ENCODE results near the gene ITPR1. TPM values are rescaled to one million over a fixed set of nuclear protein-coding genes. Genes with fewer than 3 reads are reported as not detected.

The ITPR1 gene
- total RNA-seq, 1 donor from 2014 or later: 6.7 TPM

DNA sequence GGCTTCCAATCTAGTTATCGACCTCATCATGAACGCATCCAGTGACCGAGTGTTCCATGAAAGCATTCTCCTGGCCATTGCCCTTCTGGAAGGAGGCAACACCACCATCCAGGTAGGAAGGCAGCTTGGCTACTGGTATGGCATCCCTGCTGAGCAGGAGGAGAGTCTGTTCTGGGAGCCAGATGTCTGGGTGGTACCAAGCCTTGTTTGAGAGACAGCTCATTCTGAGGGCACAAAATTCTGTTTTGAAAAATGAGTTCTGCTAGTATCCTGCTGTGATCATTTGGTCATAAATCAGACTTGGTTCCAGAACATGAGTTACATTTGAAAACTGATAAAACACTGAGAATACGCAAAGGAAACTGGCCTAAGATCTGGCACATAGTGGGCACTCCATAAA lies 242.1 kb downstream of the ITPR1 start:
- H3K9ac ChIP-seq (ENCODE audit: low read length): no peak overlapping the region
- no peak overlapping the region for H3K4me3 ChIP-seq (ENCODE audit: insufficient read depth, low read depth, low read length)
- Mint-ChIP-seq H3K9me3 (ENCODE audit: unreplicated experiment) (peaks cover 3% of the 10 kb centered on the region), H3K4me3 (ENCODE audit: unreplicated experiment) (no peak overlapping the region), H3K27me3 (ENCODE audit: low read depth, unreplicated experiment) (no peaks in the 10 kb centered on the region), H3K27ac (ENCODE audit: unreplicated experiment) (no peak overlapping the region), H3K4me1 (ENCODE audit: low read depth, unreplicated experiment) (peaks cover 30% of the 10 kb centered on the region), H3K36me3 (ENCODE audit: low read depth, unreplicated experiment) (peaks cover 2% of the 10 kb centered on the region)
- H3K36me3 ChIP-seq (ENCODE audit: insufficient read depth, low read length): no peaks in the 10 kb centered on the region
- no peaks in the 10 kb centered on the region for H3K9me3 ChIP-seq (ENCODE audit: insufficient read depth, low read depth, low read length)
- no peak overlapping the region for H3K4me2 ChIP-seq (ENCODE audit: low read length)
- FAIRE-seq (no peak), DNase-seq (ENCODE audit: low read depth) (no peak)
- TF ChIP-seq, protein P1, sequence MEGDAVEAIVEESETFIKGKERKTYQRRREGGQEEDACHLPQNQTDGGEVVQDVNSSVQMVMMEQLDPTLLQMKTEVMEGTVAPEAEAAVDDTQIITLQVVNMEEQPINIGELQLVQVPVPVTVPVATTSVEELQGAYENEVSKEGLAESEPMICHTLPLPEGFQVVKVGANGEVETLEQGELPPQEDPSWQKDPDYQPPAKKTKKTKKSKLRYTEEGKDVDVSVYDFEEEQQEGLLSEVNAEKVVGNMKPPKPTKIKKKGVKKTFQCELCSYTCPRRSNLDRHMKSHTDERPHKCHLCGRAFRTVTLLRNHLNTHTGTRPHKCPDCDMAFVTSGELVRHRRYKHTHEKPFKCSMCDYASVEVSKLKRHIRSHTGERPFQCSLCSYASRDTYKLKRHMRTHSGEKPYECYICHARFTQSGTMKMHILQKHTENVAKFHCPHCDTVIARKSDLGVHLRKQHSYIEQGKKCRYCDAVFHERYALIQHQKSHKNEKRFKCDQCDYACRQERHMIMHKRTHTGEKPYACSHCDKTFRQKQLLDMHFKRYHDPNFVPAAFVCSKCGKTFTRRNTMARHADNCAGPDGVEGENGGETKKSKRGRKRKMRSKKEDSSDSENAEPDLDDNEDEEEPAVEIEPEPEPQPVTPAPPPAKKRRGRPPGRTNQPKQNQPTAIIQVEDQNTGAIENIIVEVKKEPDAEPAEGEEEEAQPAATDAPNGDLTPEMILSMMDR (IDR thresholded peaks at IDR 0.05; ENCODE audit: insufficient read depth, low read depth, low read length): no peak
- TF ChIP-seq EZH2 (IDR thresholded peaks at IDR 0.05; ENCODE audit: insufficient read depth, low read length): no peak
- H3K27me3 ChIP-seq (ENCODE audit: insufficient read depth, low read length): no peaks in the 10 kb centered on the region
- H4K20me1 ChIP-seq (ENCODE audit: insufficient read depth, low read length): no peaks in the 10 kb centered on the region
- H2AFZ ChIP-seq (ENCODE audit: low read depth, low read length): no peak overlapping the region
- H3K4me1 ChIP-seq (ENCODE audit: insufficient read depth, low read length): peaks cover 6% of the 10 kb centered on the region
- H3K27ac ChIP-seq (ENCODE audit: low read depth, low read length): no peak overlapping the region
- H3K79me2 ChIP-seq (ENCODE audit: insufficient read depth, low read length): no peaks in the 10 kb centered on the region

DNA sequence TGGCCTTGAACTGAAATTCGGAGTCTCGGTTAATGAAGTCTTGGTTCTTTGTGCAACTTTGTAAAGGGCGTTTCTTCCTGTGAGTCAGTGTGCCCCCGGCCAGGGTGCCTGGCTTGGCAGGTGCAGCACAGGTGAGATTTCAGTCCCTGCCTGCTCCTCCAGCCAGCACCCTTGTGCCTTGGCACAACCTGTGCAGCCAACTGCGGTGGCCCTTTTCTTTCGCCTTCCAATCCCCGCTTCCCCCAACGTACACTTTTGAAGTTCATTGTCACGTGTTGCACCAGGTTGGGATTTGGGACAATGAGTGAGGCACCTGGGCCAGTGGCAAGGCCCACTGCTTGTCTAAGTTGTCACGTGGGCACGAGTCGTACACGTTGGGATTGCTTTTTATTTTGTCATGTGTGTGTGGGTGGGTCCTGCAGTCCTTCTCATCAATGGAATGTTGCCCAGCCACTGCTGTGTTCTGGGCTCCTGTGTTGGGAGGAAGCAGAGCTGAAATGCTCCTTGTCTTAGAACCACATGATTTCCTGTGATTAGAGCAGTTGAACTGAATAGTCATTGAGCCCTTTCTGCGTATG lies 243.2 kb downstream of the ITPR1 start:
- no peak overlapping the region for H3K27ac ChIP-seq (ENCODE audit: low read depth, low read length)
- H3K9ac ChIP-seq (ENCODE audit: low read length): no peak overlapping the region
- no peaks in the 10 kb centered on the region for H3K27me3 ChIP-seq (ENCODE audit: insufficient read depth, low read length)
- TF ChIP-seq, protein P1 (IDR thresholded peaks at IDR 0.05; ENCODE audit: insufficient read depth, low read depth, low read length): no peak
- TF ChIP-seq EZH2 (IDR thresholded peaks at IDR 0.05; ENCODE audit: insufficient read depth, low read length): no peak
- H4K20me1 ChIP-seq (ENCODE audit: insufficient read depth, low read length): no peaks in the 10 kb centered on the region
- H3K4me1 Mint-ChIP-seq (ENCODE audit: low read depth, unreplicated experiment): peaks cover 29% of the 10 kb centered on the region
- no peaks in the 10 kb centered on the region for H3K79me2 ChIP-seq (ENCODE audit: insufficient read depth, low read length)
- no peaks in the 10 kb centered on the region for H3K27me3 Mint-ChIP-seq (ENCODE audit: low read depth, unreplicated experiment)
- H2AFZ ChIP-seq (ENCODE audit: low read depth, low read length): no peak overlapping the region
- no peaks in the 10 kb centered on the region for H3K36me3 ChIP-seq (ENCODE audit: insufficient read depth, low read length)
- peaks cover 3% of the 10 kb centered on the region for H3K9me3 Mint-ChIP-seq (ENCODE audit: unreplicated experiment)
- no peaks in the 10 kb centered on the region for H3K9me3 ChIP-seq (ENCODE audit: insufficient read depth, low read depth, low read length)
- DNase-seq (ENCODE audit: low read depth) (peak; percentile 53), FAIRE-seq (no peak)
- H3K36me3 Mint-ChIP-seq (ENCODE audit: low read depth, unreplicated experiment): peaks cover 2% of the 10 kb centered on the region
- H3K27ac Mint-ChIP-seq (ENCODE audit: unreplicated experiment): peak overlapping the region; percentile 24
- peaks cover 9% of the 10 kb centered on the region for H3K4me1 ChIP-seq (ENCODE audit: insufficient read depth, low read length)
- H3K4me2 ChIP-seq (ENCODE audit: low read length): no peak overlapping the region
- no peak overlapping the region for H3K4me3 Mint-ChIP-seq (ENCODE audit: unreplicated experiment)
- no peak overlapping the region for H3K4me3 ChIP-seq (ENCODE audit: insufficient read depth, low read depth, low read length)

DNA sequence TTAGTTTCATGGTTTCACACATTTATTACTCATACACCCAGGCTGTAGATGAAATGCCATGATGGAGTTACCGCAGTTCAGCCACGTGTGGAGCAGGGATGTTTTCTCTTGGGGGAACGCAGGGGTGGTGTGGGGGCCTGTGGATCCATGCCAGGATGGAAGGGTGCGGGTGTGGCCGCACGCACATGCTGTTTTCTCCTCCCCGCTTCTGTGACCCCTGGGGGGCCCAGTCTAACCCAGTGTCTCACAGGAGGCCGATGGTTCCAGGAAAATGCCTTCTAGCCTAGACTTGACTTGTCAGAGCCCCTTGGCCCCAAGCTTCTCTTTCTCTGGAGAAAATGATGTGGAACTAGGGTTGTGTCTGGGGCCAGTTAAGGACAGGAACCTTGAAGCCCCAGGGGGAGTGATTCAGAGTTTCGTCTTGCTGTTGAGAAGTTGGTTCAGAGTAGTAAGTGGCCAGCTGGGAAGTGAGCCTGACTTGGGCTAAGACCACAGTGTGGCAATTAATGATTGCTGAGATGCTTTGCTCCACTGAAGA lies 245.7 kb downstream of the ITPR1 start:
- peaks cover 35% of the 10 kb centered on the region for H3K4me1 Mint-ChIP-seq (ENCODE audit: low read depth, unreplicated experiment)
- TF ChIP-seq, protein P1 (IDR thresholded peaks at IDR 0.05; ENCODE audit: insufficient read depth, low read depth, low read length): no peak
- no peak for TF ChIP-seq EZH2 (IDR thresholded peaks at IDR 0.05; ENCODE audit: insufficient read depth, low read length)
- no peak for FAIRE-seq

More for the DNA sequence above, 245.7 kb downstream of the ITPR1 start:
- Histone ChIP-seq H3K27ac (ENCODE audit: low read depth, low read length) (no peak overlapping the region), H3K79me2 (ENCODE audit: insufficient read depth, low read length) (no peaks in the 10 kb centered on the region), H3K36me3 (ENCODE audit: insufficient read depth, low read length) (no peaks in the 10 kb centered on the region), H2AFZ (ENCODE audit: low read depth, low read length) (no peak overlapping the region), H3K9ac (ENCODE audit: low read length) (no peak overlapping the region), H3K4me2 (ENCODE audit: low read length) (no peak overlapping the region), H3K4me3 (ENCODE audit: insufficient read depth, low read depth, low read length) (no peak overlapping the region), H3K4me1 (ENCODE audit: insufficient read depth, low read length) (peaks cover 19% of the 10 kb centered on the region), H3K27me3 (ENCODE audit: insufficient read depth, low read length) (no peaks in the 10 kb centered on the region), H4K20me1 (ENCODE audit: insufficient read depth, low read length) (no peaks in the 10 kb centered on the region), H3K9me3 (ENCODE audit: insufficient read depth, low read depth, low read length) (no peaks in the 10 kb centered on the region)
- Mint-ChIP-seq H3K9me3 (ENCODE audit: unreplicated experiment) (peaks cover 3% of the 10 kb centered on the region), H3K36me3 (ENCODE audit: low read depth, unreplicated experiment) (peaks cover 5% of the 10 kb centered on the region), H3K27ac (ENCODE audit: unreplicated experiment) (peak overlapping the region; percentile 53), H3K27me3 (ENCODE audit: low read depth, unreplicated experiment) (no peaks in the 10 kb centered on the region), H3K4me3 (ENCODE audit: unreplicated experiment) (no peak overlapping the region)
- DNase-seq (ENCODE audit: low read depth): no peak
